C4-2B (cell line): ENCODE results near the gene SLFN5.

Experiments used
- ZFX ChIP-seq: fragments of 450-650 bp; IDR thresholded peaks from 2 replicates; pipeline ENCODE4 v1.6.1; 2017
- TF ChIP-seq, protein P1 (sequence below): fragments of 450-650 bp; conservative IDR thresholded peaks from 2 replicates; pipeline ENCODE4 v1.5.1; 2017; ENCODE audit warnings: mild to moderate bottlenecking

- TF ChIP-seq, protein P1, sequence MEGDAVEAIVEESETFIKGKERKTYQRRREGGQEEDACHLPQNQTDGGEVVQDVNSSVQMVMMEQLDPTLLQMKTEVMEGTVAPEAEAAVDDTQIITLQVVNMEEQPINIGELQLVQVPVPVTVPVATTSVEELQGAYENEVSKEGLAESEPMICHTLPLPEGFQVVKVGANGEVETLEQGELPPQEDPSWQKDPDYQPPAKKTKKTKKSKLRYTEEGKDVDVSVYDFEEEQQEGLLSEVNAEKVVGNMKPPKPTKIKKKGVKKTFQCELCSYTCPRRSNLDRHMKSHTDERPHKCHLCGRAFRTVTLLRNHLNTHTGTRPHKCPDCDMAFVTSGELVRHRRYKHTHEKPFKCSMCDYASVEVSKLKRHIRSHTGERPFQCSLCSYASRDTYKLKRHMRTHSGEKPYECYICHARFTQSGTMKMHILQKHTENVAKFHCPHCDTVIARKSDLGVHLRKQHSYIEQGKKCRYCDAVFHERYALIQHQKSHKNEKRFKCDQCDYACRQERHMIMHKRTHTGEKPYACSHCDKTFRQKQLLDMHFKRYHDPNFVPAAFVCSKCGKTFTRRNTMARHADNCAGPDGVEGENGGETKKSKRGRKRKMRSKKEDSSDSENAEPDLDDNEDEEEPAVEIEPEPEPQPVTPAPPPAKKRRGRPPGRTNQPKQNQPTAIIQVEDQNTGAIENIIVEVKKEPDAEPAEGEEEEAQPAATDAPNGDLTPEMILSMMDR, result no peak
- no peak for TF ChIP-seq ZFX
Measured at GRCh38 chr17:35227546-35227945, 15.3 kb upstream of the SLFN5 start.
